Keratinocyte (primary cell): Measurements from ENCODE around the gene TCEA2. TPM values are rescaled to one million over a fixed set of nuclear protein-coding genes. Genes with fewer than 3 reads are reported as not detected.
A peak's percentile ranks its signal among the peaks of the same experiment; 100 is the strongest.

Experiments
- DNase-seq: peaks from one replicate; pipeline ENCODE4 v3.0.0-alpha.2; 2011; ENCODE audit warnings: low read depth, missing footprints, low spot score
- FAIRE-seq: peaks from 2 replicates; lab custom pipeline; 2011; peaks lifted over from hg19 to GRCh38; lab: Jason Lieb, UNC
- H2AFZ ChIP-seq: 2 replicates; pipeline ENCODE4 v1.6.0; 2012; ENCODE audit warnings: low read length, control low read depth, inconsistent platforms; ENCODE audit not compliant: control insufficient read depth
- H3K27ac ChIP-seq: 2 replicates; pipeline ENCODE4 v1.5.1; 2011; ENCODE audit warnings: low read length; ENCODE audit not compliant: control insufficient read depth, insufficient read depth
- H3K27me3 ChIP-seq: 3 replicates; pipeline ENCODE4 v1.6.0; 2011; ENCODE audit warnings: low read length; ENCODE audit not compliant: control insufficient read depth, insufficient read depth; ENCODE audit errors: extremely low read depth
- H3K36me3 ChIP-seq, 2 experiments: 2 replicates in 1 of 2; 3 replicates in 1 of 2; pipeline ENCODE4 v1.5.1; 2011; ENCODE audit warnings: low read length in 2 of 2, mild to moderate bottlenecking in 1 of 2; ENCODE audit not compliant: control insufficient read depth in 2 of 2, insufficient read depth in 2 of 2; ENCODE audit errors: extremely low read depth in 1 of 2
- H3K4me1 ChIP-seq: 3 replicates; pipeline ENCODE4 v1.5.1; 2011; ENCODE audit warnings: low read length; ENCODE audit not compliant: control insufficient read depth, insufficient read depth; ENCODE audit errors: extremely low read depth
- H3K4me2 ChIP-seq: 3 replicates; pipeline ENCODE4 v1.6.0; 2011; ENCODE audit warnings: low read depth, low read length; ENCODE audit not compliant: control insufficient read depth, insufficient read depth; ENCODE audit errors: extremely low read depth
- H3K4me3 ChIP-seq, 3 experiments: fragments of 200-600 bp in 1 of 3; sonication (generic) in 1 of 3; 2 replicates in 2 of 3; 3 replicates in 1 of 3; pipeline ENCODE4 v1.5.1; 2011 to 2016; ENCODE audit warnings: low read length in 3 of 3, mild to moderate bottlenecking in 3 of 3, control low read depth in 2 of 3, inconsistent platforms in 1 of 3, low read depth in 1 of 3, mixed read lengths in 1 of 3, mixed run types in 1 of 3, moderate library complexity in 1 of 3; ENCODE audit not compliant: control insufficient read depth in 2 of 3, insufficient read depth in 2 of 3; ENCODE audit errors: extremely low read depth in 1 of 3
- H3K79me2 ChIP-seq: 2 replicates; pipeline ENCODE4 v1.6.0; 2012; ENCODE audit warnings: low read length; ENCODE audit not compliant: control insufficient read depth, insufficient read depth
- H3K9ac ChIP-seq: 3 replicates; pipeline ENCODE4 v1.6.0; 2011; ENCODE audit warnings: low read length; ENCODE audit not compliant: control insufficient read depth, insufficient read depth; ENCODE audit errors: extremely low read depth
- H3K9me1 ChIP-seq: 3 replicates; pipeline ENCODE4 v1.6.0; 2011; ENCODE audit warnings: low read length; ENCODE audit not compliant: control insufficient read depth, insufficient read depth; ENCODE audit errors: extremely low read depth
- H3K9me3 ChIP-seq: 2 replicates; pipeline ENCODE4 v1.5.1; 2012; ENCODE audit warnings: low read depth, low read length; ENCODE audit not compliant: control insufficient read depth
- H4K20me1 ChIP-seq: 3 replicates; pipeline ENCODE4 v1.6.0; 2011; ENCODE audit warnings: low read length; ENCODE audit not compliant: control insufficient read depth, insufficient read depth; ENCODE audit errors: extremely low read depth
- EZH2 ChIP-seq: IDR thresholded peaks from one replicate; pipeline ENCODE4 v1.6.1; 2012; ENCODE audit warnings: inconsistent platforms, mild to moderate bottlenecking, low read length, moderate library complexity
- dilution Hi-C: fragments of 300-500 bp; cut with MboI; formaldehyde crosslinking; loops from one replicate; pipeline ENCODE4 v1.7.0; 2020; ENCODE audit warnings: low sequenced_read_pairs; ENCODE audit not compliant: extremely low pct_ligation_motif_present
- polyA plus RNA-seq, 5 experiments: library from polyadenylated mRNA; depleted of rRNA in 3 of 5; stranded (reverse) in 3 of 5; stranded (forward) in 1 of 5; unstranded in 1 of 5; fragments of >200 nt; gene quantifications; 1 replicate in 1 of 5; 2 replicates in 3 of 5; 3 replicates in 1 of 5; pipeline versions ENCODE4 v1.2.1 to v1.2.3, GENCODE V29; 2011 to 2012; ENCODE audit warnings: missing spikeins in 2 of 5, low read depth in 1 of 5, low replicate concordance in 1 of 5
- TF ChIP-seq, protein P1 (sequence below), 3 experiments: IDR thresholded peaks in 1 of 3; conservative IDR thresholded peaks in 1 of 3; optimal IDR thresholded peaks in 1 of 3; 2 replicates in 2 of 3; 3 replicates in 1 of 3; pipeline versions ENCODE3 to v1.5.1; 2011; ENCODE audit warnings: low read length in 3 of 3, mild to moderate bottlenecking in 3 of 3, moderate library complexity in 2 of 3, control low read depth in 1 of 3, inconsistent platforms in 1 of 3; ENCODE audit not compliant: insufficient read depth in 2 of 3; ENCODE audit errors: extremely low read depth in 1 of 3

Gene TCEA2
- polyA plus RNA-seq, 1 donor (not counting 4 experiments of a cell fraction or from before 2014, with no cell fraction given) = 9.1 TPM

DNA sequence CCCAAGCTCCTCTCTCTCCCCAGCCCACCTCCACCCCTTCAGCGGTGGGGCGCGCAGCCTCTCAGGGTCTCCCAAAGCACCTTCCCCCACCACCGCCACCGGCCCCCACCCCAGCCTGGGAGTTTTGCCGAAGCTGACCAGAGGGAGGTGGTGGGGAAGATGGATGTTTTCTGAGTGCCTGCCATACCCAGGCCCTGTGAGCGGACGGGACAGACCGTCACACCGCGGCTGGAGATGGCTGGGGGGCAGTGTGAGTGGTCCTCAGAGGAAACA is 21.3 kb upstream of the TCEA2 start:
- peaks cover 17% of the 10 kb centered on the region for H3K4me1 ChIP-seq
- TF ChIP-seq, protein P1, sequence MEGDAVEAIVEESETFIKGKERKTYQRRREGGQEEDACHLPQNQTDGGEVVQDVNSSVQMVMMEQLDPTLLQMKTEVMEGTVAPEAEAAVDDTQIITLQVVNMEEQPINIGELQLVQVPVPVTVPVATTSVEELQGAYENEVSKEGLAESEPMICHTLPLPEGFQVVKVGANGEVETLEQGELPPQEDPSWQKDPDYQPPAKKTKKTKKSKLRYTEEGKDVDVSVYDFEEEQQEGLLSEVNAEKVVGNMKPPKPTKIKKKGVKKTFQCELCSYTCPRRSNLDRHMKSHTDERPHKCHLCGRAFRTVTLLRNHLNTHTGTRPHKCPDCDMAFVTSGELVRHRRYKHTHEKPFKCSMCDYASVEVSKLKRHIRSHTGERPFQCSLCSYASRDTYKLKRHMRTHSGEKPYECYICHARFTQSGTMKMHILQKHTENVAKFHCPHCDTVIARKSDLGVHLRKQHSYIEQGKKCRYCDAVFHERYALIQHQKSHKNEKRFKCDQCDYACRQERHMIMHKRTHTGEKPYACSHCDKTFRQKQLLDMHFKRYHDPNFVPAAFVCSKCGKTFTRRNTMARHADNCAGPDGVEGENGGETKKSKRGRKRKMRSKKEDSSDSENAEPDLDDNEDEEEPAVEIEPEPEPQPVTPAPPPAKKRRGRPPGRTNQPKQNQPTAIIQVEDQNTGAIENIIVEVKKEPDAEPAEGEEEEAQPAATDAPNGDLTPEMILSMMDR (optimal IDR thresholded peaks at IDR 0.05 in 1 of 3, IDR thresholded peaks at IDR 0.05 in 1 of 3, conservative IDR thresholded peaks at IDR 0.05 in 1 of 3; ENCODE audit: extremely low read depth in 1 of 3, insufficient read depth in 2 of 3, low read length in 3 of 3) = no peak
- TF ChIP-seq EZH2 = no peak
- peaks cover 43% of the 10 kb centered on the region for H3K27me3 ChIP-seq
- no peak overlapping the region for H3K4me3 ChIP-seq
- no peak overlapping the region for H3K27ac ChIP-seq
- dilution Hi-C loops = no loop called here
- H2AFZ ChIP-seq = no peak overlapping the region
- H3K9me3 ChIP-seq = no peaks in the 10 kb centered on the region
- H3K9ac ChIP-seq = no peak overlapping the region
- no peaks in the 10 kb centered on the region for H3K36me3 ChIP-seq
- H4K20me1 ChIP-seq = no peaks in the 10 kb centered on the region
- DNase-seq (no peak), FAIRE-seq (no peak)
- H3K4me2 ChIP-seq = no peak overlapping the region
- no peaks in the 10 kb centered on the region for H3K79me2 ChIP-seq
- no peaks in the 10 kb centered on the region for H3K9me1 ChIP-seq

DNA sequence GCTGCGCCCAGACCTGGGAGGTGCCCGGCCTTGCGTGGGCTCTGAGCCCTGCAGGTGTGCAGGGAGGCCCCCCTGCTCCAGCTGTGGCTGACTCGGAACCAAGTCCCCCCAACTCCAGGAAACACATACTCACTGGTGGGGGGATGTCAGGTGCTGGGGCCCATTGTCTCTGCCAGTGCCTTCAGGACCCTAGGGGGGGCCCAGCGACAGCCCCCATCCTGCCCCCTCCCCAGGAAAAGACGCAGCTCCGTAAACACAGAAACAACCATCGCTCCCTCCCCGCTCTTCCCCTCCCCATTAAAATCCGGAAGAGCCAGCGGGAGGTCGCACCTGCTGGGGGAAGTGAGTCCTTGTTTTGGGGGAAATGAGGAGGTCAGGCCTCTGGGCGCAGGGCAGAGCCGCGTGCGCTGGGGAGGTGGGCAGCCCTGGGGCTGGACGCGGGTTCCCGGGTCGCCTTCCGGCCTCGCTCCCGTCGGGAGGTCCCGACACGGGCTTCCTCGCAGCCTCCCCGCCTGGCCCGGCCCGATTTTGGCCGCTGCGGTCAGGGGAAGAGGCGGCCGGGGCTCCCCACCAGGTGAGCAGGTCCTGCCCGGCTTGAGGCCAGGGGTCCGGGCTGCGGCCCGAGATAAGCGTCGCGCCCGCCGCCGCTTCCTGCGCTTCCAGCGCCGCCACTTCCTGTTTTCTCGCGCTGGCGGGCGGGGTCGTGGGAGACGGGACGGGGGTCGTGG is 20.8 kb upstream of the TCEA2 start:
- H3K79me2 ChIP-seq = no peaks in the 10 kb centered on the region
- peak overlapping the region in 1 of 3 experiments; percentile 20 for H3K4me3 ChIP-seq
- H3K9me3 ChIP-seq = no peaks in the 10 kb centered on the region
- H3K9ac ChIP-seq = no peak overlapping the region
- peak overlapping the region; percentile 48 for H3K4me2 ChIP-seq
- no peaks in the 10 kb centered on the region for H3K9me1 ChIP-seq
- TF ChIP-seq, protein P1 (optimal IDR thresholded peaks at IDR 0.05 in 1 of 3, IDR thresholded peaks at IDR 0.05 in 1 of 3, conservative IDR thresholded peaks at IDR 0.05 in 1 of 3; ENCODE audit: extremely low read depth in 1 of 3, insufficient read depth in 2 of 3, low read length in 3 of 3) = no peak
- no peak for TF ChIP-seq EZH2
- dilution Hi-C loops = no loop called here
- no peak for FAIRE-seq
- H3K36me3 ChIP-seq = no peaks in the 10 kb centered on the region
- peaks cover 44% of the 10 kb centered on the region for H3K27me3 ChIP-seq
- H3K4me1 ChIP-seq = peaks cover 17% of the 10 kb centered on the region
- no peak overlapping the region for H3K27ac ChIP-seq
- H2AFZ ChIP-seq = peak overlapping the region; percentile 4
- no peaks in the 10 kb centered on the region for H4K20me1 ChIP-seq
- no peak for DNase-seq
